GM21528 (cell line): Measurements from ENCODE around the gene LRMDA.

Experiments used
- ATAC-seq: cut with Tn5 transposase; IDR thresholded peaks from one replicate; pipeline ENCODE4 v1.9.1; 2021; ENCODE audit warnings: mild to moderate bottlenecking, moderate library complexity; ENCODE audit not compliant: unreplicated experiment, low FRiP score

Gene LRMDA

DNA sequence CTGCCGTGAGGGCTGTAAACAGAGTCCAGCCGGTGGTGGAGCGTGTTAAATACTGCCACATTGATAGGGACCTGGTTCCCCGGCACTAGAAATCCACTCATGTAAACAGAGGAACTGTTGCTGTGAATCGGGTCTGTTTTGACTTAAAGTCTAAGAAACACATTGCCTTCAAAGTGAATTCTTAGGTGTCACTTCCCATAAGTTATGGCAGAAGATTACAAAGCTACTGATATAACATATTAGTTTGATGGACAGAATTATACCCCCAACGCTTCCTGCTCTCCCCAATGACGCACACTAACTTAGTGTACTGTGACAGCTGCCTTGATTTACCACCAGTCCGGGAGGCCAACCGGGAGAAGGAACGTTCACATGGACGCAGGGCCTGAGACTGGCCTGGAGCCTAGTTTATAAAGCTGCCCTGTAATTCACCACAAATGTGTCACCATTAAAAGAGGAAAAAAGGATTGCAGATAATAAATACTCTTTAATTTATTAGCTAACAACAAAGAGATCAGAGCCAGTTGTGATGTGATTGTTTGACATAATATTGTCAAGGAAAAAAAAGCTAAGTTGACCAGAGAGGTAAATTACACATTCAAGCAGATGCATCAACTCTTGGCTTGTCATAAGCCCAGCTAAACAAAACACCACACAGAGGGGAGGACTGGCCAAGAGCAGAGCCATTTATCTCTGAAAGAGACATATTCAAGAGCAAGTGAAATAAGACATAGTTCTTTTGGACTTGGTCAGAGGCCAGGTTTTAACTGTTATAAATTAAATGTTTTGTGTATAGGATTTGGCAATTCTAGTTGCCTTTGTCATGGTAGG lies 820.6 kb downstream of the LRMDA start:
- ATAC-seq = no peak

DNA sequence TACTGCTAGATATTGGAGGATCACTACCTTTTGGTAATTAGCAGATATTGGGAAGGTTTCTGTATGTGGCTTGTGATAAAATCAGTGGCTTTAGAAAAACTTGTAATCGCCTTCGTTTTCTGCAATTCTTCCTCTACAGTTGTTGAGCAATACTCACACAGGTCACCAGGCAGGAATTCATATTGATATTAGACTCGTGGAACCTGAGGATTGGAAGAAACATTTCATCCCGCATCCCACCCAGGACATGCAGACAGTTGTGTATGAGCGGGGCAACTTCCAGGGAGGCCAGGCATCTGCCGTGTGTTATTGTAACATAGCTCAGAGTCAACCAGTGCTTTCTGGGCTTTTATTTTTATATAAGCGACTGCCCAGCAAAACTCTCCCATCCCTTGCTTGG lies 821.3 kb downstream of the LRMDA start:
- ATAC-seq = no peak

DNA sequence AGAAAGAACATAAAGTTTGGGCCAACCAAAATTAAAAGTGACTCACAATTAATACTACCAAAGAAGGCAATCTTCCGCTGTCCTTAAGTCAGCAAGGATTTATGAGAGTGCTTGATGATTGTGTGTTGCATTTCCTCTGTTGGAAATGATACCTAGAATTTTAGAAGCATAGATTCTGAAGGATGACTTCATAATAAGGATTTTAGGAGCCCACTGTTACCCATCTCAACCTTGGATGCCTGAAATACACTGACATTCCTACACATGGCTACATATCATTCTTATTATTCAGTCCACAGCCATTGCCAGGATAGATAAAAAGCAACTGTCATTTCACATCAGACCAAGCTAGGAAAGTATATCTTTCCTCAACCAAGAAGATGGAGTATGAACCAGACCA lies 823.8 kb downstream of the LRMDA start:
- no peak for ATAC-seq

DNA sequence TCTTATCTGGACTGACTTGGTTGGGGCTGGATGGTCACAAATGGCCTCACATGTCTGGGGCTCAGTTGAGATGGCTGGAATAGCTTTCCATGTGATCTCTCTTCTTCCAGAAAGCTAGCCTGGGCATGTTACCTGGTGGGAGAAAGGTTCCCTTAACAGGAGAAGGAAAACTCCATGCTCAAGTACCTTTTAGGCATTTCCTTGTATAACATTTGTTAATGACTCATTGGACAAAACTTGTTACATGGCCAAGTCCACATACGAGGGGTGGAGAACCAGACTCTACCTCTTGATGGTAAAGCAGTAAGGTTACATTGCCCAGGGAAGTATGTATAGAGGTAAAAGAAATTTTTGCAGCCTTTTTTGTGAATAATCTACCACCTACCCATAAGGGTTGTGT lies 826.4 kb downstream of the LRMDA start:
- no peak for ATAC-seq

DNA sequence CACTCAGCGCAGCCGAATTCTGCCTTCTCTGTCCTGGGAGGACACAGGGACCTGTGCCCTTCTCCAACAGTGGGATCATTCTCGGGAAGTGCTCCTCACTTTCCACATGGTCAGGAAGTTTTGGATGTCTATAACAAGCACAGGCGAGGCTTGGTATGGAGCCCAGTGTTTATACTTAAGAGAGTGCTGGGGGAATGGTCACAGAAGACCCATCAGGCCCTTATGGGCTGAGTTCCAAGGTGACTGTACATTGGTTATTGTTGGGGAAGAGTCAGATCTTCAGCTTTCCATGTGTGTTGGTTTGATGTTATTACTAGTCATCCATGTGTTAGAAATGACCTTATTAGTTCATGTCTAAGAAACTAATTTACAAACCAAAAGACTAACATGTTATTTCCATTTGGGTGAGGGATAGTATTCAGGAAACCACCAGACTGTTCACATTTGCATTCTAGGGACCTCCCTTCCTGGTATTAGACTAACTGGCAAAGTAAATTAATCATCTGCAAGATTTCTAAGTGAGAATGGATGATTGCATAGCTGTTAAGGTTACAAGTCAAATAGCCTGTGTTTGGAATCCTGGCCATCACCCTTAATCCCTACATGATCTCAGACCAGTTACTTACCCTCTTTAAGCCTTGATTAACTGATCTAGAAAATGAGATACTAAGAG lies 834.2 kb downstream of the LRMDA start:
- no peak for ATAC-seq

DNA sequence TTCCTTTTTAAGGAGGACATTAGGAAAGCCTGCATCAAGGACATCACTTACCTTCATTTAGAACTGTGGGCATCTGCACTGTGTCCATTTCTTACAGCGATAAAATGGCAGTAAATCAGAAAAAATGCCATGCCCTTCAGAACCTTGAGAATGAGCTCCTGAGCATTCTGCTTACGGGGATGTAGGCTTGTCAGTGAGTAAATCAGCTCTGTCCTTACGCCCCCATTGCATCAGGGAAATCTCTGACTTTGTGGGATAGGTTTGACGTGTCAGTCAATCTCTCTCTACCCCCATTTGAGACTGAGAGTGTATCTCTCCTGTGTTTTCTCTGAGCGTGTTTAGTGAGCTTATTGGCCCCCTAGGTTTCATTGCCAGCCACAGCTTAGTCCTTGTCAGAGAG lies 837.1 kb downstream of the LRMDA start:
- no peak for ATAC-seq

DNA sequence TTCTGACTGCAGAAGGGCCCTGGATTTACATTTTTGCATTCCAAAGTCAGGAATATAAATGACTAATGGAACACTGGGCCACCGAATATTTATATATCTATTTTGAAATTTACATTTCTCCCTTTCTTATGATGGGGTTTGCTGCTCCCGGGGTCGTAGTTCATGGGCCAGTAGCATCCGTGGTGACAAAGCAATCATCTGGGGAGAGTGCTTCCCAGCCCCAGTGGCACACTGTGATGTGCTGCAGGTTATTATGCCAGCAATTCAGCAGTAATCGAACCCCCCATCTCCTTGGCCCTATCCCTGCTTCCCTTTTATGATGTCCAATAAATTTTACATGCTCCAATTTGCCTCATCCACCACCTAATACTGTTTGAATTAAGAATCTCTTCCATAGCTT lies 837.5 kb downstream of the LRMDA start:
- ATAC-seq = no peak

DNA sequence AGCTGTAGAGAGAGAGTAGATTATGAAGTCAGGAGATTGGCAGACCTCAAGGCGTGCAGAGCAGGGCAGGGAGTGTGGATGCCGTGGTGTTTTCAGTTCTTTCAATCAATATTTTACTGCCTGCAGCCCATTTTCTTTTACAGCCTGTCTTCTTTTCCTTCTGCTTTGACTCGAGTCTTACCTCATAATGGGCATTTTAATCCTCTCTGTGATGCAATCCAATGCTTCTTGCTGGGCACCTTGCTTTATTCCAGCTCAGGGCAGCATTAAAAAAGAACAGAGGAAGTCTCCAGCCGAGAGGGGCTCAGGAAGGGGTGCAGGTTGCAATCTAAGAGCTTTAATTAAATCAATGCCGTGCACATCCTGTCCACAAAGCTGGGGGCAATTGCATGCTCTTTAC lies 839.0 kb downstream of the LRMDA start:
- ATAC-seq = no peak

DNA sequence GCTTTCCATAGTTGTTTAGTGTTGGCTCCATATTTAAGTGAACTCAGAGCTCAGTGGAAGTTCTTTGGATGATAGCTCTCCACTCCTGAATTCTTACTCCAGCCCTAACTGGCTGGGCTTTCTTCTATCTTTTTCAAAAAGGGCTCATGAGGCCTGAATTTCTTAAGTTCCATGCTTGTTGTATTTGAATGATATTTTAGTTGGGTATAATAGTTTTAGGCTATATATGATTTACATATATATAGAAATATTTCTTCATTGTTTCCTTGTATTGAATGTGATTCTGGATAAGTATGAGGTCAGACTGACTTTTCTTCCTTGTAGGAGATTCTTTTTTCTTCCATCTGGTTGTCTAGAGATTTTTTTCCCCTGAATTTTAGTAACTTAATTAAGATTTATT lies 843.5 kb downstream of the LRMDA start:
- ATAC-seq = no peak

DNA sequence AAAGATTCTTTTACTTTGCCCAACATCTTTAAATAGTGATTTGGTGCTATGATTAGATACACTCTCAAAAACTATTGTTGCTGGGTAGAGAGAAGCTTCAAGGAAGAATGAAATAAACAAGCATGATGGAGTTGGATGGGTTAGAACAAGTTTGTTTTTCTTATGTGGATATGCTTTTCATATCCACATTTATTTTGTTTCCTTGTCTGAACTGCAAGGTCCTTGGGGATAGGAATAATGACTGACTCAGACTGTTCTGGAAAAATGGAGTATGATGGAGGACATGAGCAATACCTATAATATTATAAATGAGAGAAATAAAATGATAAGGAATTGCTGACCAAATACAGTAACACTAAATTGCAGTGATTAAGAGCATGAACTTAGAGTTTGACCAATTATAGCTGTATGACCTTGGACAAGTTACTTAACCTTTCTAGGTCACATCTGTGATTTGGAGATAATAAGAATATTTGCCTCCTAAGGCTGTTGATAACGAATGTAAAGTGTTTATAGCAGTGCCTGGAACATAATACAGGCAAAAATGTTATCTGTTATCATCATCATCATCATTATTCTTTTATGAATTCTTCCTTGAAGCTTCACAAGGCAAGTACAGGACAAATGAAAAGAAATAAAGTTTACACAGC lies 847.5 kb downstream of the LRMDA start:
- no peak for ATAC-seq

DNA sequence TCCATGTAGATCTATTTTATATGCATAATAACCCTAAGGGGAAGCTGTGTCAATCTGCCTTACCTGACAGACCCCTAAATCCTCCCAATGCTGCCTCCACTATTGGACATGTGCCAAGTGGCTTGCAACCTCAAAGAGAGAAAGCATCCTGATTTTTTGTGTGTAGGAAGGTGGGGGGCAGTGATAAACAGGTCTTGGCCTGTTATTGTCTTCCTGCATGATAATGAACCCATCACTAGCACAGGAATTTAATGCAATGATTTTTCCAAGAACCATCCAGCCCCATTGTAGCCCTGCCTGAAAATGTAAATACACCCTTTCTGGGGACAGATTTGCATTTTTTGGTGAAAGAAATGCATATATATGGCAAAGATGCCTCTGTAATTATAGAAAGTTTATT lies 850.2 kb downstream of the LRMDA start:
- ATAC-seq = no peak

DNA sequence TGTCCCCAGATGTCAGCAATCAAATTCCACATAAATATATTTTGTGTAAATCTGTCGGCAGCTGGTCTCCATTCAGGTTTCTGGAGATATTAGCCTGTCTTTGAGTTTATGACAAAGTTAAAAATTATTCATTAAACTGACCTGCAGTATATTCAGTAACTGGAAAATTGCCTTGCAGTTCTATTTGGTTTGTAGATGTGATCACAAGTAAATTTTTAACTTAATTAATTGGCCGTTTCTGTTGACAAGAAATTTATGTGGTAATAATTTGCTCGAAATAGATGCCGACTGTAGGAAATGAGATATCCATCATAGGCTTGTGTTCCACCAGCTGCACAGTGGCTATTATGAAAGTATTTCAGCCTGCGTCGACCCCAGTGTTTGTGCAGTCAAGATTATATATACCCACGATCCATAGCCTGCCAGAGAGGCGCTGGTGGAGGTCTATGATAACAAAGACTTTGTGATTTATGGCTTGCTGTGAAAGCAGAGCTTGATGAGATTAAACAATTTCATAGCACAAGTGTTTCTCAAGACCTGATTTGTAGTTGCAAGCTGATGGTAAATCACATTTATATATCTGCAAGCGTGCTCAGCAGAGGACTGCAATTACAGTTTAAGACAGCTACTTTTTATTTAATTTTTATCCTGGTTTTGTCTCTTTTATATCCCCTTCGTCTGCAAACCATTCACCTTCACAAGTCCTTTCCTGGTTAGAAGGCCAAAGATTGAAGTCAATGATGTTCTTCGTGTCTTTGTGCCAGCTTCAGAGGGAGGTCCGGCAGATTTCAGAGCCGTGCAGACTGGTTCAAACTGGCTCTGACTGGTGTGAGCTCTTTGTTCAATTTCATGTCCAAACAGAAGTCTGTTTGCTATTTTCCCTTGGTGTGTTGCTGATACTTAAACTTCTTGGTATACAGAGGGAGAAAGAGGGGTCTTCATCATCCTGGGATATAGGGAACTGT lies 850.9 kb downstream of the LRMDA start:
- no peak for ATAC-seq

DNA sequence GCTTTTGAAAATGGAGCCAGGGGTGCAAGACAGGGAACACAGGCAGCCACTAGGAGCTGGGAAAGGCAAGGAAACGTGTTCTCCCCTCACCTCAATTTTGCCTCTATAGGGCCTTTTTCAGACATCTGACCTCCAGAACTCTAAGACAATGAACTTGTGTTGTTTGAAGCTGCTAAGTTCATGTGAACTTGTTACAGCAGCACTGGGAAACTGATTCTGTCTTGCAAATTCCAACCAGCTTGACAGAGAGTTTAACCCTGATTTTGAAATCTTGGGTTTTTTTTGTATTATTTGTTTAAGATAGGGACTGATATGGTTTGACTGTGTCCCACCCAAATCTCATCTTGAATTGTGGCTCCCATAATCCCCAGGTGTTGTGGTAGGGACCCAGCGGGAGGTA lies 852.9 kb downstream of the LRMDA start:
- ATAC-seq = no peak

DNA sequence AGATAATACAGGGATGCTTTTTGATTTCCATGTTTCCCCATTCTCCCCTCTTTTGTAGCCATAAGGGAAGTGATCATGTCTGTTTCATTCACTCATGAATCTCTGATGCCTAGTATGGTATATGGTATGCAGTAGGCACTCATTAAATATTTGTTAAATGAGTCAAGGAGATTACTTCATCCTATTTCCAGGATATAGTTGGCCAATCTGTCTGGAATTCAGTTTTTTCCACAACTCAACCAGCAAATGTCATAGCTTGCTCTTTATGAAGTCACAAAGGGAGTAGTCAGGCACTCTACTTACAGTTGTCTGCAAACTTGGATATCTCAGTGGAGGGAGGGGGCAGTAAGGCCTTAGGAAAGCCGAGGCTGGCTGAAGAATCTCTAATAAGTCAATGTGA lies 853.6 kb downstream of the LRMDA start:
- no peak for ATAC-seq

DNA sequence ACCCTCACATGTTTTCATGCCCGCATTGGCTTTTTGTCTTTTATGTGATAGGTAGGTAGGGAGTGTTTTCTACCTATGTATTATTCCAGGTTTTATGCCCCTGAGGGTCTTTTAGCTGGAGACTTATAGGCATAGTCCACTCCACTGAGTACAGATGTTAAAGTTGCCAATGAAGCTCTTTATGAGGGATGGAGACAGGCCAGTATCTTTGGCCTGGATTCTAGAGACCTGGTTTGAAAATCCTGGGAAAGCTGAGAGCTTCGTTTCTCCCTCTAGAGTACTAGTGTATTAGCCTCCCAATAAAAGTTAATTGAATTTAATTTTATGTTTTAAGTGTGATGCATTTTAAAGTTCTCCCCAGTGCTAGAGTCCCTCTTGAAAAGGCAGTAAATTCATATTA lies 854.1 kb downstream of the LRMDA start:
- ATAC-seq = no peak

DNA sequence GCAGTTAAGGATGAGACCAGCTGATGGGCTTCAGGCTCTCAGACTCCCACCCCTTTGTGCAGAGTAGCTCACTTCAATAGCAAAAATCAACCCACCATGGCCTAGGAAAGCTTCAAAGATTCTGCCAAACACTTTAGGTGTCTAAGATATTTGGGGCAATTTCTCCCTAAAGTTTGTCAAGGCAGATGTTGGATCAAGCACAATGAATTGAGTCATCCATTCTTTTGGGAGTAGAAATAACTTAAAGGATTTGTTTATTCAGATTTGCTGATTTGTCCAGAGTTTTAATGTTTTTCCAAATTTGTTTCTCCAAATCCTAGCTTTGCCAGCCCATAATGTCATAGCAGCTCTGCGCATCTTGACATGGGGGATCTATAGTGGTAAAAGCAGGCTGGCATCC lies 855.1 kb downstream of the LRMDA start:
- ATAC-seq = no peak

DNA sequence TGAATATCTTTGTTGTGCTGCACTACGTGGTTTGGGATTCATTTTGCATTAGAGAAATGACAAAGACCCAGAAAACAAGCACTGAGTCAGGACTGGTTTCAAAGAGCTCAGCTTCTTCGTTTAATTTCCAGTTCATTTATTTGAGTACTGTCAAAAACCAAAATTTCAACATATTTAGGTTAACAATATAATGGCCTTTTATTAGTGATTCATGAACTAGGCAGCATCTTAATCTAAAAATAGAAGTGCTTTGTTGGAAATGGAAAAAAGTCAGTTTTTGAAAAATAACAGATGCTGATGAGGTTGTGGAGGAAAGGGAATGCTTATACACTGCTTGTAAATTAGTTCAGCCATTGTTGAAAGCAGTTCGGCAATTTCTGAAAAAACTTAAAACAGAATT lies 856.4 kb downstream of the LRMDA start:
- ATAC-seq = no peak

DNA sequence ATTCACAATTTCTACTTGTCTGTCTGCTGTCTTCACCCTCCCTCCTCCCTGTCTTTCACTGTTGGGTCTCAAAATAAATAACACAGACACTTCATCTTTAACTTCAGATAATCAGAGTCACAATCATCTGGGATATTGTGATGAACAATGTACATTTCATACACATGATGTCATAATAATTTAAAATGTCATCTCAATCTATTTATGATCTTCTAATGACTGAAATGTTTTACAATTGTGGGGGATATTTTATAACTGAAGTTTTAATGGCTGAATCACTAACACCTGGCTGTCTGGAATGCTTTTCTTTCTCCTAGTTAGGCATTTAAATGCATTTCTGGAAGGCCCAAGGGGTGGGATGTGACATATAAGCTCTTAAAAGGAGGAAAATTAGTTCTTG lies 859.8 kb downstream of the LRMDA start:
- ATAC-seq = no peak

DNA sequence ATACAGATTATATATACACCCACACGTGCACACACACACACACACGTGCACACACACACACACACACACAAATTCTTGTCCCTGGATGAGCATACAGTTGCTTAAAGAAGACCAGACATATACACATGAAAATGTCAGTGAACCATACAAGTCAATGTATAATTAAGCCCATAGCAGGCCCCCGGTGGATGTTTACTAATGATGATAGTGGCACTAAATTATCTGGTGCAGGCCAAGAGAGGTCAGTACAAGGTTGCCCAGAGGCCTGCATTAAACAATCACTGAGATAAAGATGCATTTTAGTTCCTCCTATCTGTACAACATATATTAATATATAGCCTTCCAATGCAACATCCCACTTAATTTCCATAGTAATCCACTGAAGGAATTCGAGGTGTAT lies 860.5 kb downstream of the LRMDA start:
- no peak for ATAC-seq

DNA sequence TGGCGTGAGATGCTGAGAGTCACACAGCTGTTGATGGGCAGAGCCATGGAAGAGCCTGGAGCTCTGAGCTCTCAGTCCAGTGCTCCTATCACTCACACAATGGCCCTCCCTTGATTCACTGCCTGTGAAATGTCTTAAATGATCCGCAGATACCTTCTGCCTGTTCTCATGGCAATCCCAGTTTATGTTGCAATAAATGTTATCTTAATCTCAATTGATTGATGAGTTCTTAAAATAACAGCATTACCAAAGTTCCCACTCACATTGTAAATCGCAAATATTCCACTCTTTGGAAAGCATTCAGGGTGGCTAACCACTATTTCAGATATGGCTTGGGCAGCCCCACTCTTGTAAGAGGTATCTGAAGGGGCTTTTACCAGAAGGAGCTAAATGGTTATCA lies 865.5 kb downstream of the LRMDA start:
- no peak for ATAC-seq

DNA sequence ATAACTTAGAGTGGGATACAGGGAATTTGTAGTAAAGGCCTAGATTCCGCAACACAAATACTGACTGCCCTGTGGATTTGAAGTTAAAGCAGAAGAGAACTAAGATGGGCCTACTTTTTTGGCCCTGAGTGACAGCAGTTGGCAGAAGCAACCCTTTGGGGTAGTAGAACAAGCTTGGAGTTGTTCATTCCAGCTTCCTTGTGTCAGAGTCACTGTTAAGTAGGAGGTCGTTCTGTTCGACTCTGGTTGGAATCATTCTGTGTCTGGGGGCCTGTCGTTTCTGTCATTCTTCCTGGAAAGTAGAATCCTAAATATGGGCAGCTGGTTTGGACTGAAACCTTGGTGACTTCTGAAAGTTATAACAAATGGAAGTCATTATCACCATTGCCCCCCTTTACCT lies 865.9 kb downstream of the LRMDA start:
- no peak for ATAC-seq
